T-helper 9 cell (primary cell): ENCODE data around the gene MBNL1.
"Not testable (repeated sequence)": the region's sequence is repeated elsewhere in the genome, so short reads cannot be mapped to it uniquely, and the experiment has no call there.

Experiments
- DNase-seq: peaks from one replicate; pipeline ENCODE4 v3.0.0-alpha.2; 2020

The MBNL1 gene

DNA sequence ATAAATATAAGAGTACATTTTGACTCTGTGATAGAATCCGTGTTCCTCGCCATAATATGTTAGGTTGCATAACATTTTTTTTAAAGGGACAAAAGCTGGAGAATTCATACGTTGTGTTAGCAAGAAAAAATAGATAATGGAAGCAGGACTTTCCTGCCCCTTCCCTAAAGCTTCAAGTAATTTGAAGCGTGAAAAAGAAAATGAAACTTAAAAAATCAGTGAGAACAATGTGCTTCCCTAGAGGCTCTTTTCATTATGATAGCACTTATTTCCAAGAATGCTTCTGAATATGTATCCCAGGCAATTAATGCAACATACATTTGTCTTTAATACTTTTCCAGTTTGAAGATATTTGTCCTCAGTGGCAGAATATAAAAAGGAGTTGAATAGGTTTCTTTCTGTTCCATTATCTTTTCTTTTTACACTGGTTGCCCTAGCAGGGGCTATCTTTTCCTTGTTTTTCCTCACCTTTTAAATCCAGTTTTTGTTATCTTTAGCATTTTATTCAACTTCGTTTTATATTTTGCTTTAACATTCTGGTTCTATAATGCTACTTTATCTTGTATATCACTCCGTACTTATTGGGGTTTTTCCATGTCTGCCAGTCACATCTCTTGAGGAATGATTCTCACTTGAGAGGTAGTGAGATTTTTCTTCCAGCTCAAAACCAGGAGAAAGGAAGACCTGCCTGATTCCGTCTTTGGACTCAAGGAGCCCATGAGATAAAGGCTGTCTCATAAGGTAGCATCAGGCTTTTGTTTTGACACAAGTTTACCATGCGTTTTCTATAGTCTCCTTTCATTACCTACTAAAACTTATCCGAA lies 113.8 kb downstream of the MBNL1 start:
- no peak for DNase-seq

DNA sequence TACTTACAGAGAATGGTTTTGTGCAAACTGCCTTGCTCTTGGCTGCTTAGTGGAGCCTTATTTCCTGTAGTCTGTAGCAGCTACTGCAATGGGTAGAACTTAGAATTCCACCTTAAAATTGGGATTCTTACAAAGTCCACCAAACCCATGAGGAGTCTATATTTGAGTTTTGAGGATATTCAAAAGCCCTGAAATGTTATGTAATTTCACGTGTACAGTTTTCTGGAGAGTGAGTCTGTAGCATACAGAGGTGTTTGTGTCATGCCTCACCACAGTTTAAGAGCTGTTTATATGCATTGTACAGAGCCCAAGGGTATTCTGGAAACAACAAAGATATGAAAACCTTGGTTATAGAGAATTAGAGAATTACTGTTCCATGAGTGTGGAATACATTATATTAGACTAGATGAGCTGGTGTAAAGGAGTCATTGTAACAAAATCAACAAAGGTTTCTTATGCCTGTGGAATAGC lies 114.4 kb downstream of the MBNL1 start:
- no peak for DNase-seq

DNA sequence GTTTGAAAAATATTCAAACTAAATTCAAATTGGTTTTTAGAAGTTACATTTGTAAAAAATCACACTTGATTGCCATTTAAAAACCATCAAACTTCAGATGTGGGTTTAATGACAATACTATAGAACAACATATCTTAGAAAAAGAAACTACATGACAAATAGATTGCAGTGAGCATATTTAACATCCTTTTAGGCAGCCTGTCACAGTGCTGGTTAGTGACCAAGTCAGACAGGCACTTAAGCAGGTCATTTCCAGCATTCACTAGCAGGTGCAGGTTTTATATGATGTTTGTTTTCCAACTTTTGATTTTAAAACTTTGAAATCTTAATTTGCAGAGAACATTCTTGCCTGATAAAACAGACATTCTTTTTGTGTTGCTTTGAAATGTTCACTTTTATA lies 115.7 kb downstream of the MBNL1 start:
- DNase-seq: no peak

DNA sequence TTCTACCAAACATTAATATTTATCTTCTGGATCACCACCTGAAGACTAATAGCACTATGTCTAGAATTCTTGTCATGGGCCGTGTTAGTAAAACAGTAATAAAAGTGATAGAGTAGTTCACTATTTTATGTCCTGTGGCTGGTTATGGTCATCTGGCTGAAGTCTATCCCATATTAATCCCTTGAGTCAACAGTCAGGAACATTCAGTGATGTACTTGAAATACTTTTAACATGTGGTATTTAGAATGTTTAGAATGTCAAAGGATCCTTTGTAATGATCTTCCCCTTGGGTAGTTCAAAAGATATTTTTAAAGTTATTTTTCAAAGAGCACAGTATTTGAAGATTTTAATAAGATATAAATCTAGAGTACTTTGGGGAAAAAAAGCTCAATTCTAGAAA lies 117.0 kb downstream of the MBNL1 start:
- DNase-seq: no peak

DNA sequence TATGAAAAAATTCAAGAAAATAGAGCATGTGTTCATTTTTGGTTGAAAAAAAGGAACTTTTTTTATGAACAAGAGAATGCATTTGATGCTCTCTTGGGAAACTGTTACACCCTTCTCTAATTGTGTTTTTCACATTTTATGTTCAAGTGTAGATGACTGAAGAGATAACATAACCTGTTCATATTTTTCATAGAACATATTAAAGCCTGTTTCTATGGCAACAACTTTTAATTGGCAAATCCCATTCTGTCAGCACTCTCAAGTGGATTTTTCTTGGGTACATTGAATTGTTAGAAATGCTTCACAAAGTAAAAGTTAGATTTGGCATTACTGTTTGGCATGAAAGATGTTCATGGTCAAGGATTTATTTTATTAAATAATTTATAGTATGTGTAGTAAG lies 117.5 kb downstream of the MBNL1 start:
- no peak for DNase-seq

DNA sequence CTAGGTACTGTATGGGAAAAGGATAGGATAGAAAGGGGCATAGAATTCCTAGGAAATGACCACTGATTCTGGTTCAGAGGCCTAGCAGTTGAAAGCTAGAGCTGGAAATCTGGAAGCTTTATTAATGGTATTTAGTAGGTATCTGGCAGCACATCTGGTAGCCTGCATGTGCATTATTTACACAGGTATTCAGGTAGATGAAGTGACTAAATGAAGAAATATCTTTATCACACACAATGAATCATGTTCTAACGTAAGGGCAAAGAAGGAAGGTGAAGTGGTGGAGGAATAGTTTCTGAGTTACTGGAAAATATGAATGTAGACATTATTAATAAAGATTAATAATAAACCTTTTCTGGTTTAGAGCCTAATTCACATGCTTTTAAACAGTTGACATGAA lies 119.9 kb downstream of the MBNL1 start:
- DNase-seq: no peak

DNA sequence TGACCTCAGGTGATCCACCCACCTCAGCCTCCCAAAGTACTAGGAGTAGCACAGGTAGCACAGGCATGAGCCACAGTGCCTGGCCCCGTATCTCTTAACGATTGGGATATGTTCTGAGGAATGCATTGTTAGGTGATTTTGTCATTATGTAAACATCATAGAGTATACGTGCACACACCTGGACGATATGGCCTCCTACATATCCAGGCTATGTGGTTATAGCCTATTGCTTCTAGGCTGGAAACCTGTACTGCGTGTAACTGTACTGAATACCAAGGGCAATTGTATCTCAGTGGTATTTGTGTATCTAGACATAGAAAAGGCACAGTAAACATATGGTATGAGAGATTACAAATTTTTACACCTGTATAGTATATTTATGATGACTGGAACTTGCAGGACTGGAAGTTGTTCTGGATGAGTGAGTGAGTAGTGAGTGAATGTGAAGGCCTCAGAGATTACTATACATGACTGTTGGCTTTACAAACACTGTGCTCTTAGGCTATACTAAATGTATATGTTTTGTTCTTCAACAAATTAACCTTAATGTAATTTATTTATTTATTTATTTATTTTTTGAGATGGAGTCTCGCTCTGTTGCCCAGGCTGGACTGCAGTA lies 120.7 kb downstream of the MBNL1 start:
- DNase-seq: no peak

DNA sequence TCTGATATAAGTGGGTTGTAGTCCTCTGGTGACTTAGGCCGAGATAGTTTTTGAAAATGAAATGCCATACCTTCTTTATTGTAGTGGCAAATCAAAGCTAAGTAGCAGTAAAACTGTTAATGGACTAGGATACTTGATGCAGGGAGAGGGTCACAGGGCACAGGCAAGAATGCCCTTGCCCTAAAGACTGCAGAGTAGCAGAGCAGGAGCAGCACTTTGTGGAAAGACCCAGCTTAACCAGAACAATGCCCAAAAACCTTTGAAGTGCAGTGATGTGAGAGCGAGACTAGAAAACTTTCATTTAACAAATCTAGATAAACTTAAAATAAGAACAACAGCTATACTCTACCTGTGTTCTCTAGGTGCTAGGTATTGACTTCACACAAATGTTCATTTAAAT lies 121.9 kb downstream of the MBNL1 start:
- DNase-seq: no peak

DNA sequence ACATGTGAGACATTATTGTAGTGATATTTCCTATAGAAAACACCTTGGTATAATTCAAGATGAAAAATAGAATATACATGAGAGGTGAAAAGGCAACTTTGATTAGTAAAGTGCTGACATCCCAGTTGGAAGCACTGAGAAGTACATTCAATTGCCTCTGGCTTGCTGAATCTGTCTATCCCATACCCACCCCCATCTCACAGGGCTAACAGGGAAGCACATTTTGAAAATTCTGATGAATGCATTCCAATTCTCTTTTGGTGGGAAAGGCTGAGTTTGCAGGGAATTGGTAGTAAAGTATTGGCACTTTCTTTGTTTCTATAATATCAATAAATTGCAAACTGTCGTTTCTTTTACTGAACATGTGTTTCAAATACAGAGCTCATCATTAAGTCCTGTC lies 122.9 kb downstream of the MBNL1 start:
- no peak for DNase-seq

DNA sequence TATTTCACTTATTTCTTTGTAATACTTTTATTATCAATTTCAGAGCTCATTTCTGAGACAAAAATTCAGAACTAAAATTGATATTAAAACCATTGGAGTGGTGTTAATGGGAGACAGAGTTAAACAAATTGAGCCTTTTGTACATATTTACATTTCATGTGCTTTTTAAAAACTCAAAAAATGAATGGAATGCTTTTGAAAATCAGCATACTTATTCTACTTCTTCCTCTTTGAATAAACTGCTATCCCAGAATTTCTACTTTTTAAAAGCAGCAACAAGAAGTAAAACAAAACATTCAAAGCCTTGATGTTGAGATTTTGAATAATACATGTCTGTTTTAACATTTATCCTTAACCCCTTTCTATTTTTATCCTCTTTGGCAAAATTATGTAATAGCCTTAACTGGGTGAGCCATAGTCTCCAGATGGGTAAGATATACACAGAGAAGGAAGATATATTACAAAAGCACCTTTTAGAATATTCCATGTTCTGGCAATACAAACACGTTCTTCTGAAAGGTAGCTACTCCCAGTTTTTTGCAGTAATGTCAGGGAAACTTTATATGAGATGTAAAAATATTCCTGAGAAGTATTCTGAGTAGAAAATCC lies 123.6 kb downstream of the MBNL1 start:
- no peak for DNase-seq

DNA sequence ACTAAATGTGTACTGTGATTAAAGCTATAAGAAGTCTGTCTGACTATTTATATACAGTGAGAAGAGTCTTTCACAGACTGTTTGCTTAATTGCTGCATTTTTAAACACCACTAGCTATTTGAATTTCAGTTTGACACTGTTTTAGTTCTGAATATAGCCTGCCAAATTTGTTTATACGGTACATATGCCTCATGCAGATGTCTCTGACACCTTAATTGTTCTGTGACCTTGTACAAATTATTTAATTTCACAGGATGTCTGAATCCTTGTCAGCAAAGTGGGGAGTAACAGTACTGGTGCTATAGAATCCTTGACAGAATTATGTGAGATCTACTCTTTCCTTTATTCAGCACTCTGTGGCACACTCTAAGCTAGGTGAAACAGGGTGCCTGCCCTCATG lies 125.5 kb downstream of the MBNL1 start:
- DNase-seq: no peak

DNA sequence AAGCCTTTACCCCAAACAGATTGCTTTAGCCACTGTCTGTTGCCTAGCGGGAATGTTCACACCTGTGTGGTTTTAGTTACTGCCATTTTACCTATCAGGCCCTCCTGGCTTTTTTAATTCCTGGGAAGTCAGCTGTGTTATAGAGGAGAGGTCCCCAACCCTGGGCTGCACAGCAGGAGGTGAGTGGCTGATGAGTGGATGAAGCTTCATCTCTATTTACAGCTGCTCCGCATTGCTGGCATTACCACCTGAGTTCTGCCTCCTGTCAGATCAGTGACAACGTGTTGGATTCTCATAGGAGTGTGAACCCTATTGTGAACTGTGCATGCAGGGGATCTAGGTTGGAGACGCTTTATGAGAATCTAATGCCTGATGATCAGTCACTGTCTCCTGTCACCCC lies 127.0 kb downstream of the MBNL1 start:
- DNase-seq: no peak

DNA sequence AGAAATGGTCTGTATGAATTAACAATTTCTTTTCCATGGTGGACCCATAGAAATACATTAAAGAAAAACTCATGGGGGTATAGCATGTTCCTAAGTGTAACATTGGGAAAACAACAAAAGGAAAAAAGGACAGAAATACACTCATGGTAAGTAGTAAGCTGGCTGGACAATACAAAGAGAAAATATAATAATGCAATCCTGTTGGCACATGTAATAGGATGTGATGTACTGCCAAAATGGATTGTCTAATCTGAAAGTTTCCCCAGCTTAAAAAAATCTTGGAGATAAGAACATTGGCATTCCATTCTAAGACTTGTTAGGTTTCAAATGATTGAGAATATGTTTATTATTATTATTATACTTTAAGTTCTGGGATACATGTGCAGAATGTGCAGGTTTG lies 128.1 kb downstream of the MBNL1 start:
- no peak for DNase-seq

DNA sequence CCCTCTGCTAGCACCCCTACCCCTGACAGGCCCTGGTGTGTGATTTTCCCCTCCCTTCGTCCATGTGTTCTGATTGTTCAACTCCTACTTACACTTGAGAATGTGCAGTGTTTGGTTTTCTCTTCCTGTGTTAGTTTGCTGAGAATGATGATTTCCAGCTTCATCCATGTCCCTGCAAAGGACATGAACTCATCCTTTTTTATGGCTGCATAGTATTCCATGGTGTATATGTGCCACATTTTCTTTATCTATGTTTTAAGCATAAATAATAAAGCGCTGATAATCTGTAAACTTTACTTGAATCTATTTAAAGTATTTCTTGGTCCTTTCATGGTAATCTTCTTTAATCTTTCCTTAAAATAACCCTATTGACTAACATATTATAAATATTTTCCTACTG lies 128.6 kb downstream of the MBNL1 start:
- not testable (repeated sequence) for DNase-seq

DNA sequence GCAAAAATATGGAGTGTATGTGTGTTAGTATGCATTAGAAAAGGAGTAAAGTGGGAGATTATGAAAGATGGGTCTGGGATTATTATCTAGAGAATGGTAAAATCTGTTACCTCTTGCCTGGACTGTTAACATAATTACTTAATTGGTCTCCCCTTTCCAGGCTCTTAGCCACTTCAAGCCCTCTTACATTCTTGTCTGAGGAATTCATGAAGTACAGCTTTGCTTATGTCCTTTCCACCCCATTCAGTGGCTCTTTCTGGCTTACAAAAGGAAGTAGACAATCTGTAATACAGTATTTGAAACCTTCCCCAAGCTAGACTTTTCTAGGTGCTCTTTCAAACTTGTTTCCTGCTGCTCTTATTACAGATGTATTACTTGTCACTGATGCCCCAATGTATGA lies 129.8 kb downstream of the MBNL1 start:
- no peak for DNase-seq

DNA sequence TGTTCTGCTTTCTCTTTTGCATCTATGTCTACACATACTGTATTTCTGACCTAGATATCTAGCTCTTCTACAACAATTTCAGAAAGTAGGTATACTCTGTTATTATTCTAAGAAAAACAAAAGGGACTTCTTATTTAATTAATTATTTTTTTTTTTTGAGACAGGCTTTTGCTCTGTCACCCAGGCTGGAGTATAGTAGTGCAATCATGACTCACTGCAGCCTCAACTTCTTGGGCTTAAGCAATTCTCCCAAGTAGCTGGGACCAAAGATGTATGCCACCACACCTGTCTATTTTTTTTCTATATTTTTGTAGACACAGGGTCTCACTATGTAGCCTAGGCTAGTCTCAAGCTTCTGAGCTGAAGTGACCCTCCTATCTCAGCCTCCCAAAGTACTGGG lies 130.6 kb downstream of the MBNL1 start:
- no peak for DNase-seq

DNA sequence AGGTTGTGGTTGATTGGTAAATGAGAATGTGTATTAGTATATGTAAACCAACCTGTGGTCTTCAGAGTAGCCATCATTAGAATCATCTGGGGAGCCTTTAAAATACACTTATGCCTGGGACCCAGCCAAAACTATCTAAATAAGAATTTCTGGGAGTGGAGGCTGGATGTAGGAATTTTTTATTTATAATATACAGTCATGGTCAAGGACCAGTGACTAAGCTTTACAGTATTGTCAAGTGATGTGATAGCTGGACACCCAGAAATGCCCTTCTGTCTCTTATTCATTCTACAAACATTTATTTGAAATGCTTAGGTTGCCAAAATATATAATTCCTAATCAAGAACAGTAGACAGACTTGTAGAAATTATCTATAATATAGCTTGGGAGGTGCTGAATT lies 132.2 kb downstream of the MBNL1 start:
- no peak for DNase-seq

DNA sequence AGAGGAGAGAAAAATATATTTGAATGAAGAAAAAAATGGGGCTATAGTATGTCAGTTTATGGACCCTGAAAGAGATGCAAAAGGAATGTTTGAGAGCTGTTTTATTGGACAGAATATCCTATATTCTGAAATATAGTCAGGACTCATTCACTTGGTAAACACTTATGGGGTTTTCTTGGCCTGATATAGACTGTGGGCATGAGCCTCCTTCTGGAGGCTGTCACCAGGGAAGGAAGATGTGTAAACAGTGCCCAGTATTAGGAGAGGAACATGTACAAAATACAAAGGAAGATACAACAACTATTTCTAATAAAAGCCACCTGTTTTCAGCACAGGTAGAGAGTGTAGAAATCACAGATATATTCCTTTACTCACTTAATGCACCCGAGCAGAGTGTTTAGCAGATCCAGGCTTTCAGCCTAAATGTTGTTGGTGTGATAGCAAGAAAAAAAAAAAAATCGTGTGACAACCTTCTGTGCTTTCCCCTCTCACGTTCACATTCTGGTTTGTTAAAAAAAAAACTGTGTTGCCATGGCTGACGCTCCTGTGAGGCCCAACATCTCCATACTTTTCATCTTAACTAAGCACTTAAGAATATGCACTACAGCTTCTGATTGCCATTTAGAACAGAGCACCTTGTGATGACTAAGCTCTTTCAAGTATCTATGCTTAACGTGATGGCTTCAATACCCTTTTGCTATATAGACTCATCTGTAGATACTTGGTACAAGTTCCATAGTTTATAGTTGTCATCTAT lies 134.1 kb downstream of the MBNL1 start:
- DNase-seq: no peak

DNA sequence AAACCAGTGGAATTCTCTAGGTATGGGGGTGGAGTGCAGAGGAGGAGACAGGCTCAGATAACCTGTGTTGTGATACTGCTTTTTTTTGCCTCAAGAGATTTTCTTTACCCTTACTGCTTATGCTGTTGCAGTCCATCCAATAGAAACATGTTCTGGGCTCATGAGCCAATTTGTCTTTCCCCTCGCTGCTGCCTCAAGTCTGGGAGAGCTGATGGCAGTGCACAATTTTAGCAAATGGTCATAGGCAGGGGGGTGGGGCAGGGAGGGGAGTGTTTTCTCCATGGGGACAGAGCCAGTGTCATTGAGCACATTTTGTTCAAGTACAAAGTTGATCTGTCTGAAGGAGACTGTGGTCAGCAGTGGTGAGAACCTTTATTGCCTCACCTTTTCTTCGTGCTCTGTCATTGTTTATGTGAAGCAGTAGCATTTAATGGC lies 134.9 kb downstream of the MBNL1 start:
- no peak for DNase-seq

DNA sequence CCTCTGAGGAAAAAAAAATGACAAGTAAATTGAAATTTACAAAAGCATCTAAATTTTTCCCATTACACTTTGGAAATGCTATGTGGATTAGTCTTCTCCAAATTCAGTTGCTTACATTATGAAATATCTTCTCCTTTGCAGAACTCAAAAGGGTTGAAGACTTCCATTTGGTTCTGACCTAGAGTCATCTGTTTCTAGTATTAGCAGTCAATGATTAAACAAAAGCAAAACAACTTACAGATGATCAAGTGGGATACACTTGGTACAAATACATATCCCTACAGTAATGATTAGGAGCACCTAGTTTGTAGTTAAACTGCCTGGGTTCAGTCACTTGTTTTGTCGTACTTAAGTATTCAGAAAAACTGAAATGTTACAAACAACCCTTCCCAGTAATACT lies 136.2 kb downstream of the MBNL1 start:
- no peak for DNase-seq

DNA sequence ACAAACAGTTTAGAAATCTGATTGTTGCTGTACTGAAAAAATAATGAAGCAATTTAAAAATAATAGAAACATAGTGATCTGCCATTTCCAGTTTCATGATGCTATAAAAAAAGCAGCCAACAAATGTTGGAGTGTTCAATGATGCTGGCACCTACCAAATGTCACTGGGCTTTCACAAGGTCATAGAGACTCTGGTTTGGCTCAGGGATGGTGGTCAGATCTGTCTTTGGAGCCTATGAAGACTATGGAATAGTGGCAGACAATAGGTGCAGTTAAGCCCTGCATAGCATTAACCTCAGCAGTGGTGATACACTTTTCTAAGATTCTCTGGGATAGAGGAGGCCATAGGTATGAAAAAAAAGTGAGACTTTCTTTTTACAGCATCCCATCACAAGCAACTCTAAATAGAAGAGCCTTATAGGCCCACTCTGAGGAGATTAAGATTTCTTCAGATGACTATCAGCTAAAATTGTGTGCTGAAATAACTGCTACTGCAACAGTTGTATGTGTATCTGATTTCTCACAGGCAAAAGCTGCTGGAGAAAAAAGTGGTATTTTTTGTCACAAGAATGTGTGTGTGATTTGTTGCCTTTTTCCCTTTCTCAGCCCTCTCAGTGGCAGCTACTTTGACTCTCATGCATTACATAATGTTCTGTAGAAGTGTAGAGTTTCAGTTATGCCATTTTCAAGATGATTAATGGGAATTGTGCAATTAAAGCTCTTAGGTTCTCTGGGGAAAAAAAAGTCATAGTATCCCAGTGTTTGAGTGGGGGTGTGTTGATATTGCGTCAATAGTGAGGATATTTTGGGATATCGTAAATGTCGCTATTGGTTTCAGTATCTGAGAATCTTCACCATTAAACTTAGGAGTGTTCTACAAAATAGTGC lies 137.4 kb downstream of the MBNL1 start:
- DNase-seq: no peak

DNA sequence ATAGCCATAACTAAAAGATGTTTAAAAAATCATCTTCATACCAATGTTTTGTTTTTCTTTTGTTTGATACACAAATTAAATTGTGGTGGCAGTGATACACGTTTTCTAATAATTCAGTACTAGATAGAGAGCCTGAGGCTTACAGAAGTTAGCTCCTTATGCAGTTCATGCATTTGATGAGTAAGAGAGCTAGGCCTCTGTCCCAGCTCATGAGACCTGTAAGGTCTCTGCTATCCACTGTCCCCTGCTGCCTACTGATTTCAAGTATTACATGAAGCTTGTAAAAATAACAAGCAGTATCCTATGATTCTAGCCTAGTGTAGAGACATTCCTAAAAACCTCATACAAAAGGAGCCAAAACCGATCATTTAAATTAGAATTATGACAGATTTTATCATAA lies 144.5 kb downstream of the MBNL1 start:
- DNase-seq: no peak
